T-helper 1 cell treated with Interleukin-12 subunit alpha and Interleukin-12 subunit beta and Interleukin-4 antibody, amounts not matched to agents 30 μg/mL and 1 μg/mL, for 36 hours (primary cell): ENCODE results near the gene CEMIP2.

Experiments
- H3K27ac Mint-ChIP-seq: one replicate; pipeline ENCODE4 v1.8.0; 2021; ENCODE audit warnings: mild to moderate bottlenecking, mixed read lengths
- H3K27me3 Mint-ChIP-seq: one replicate; pipeline ENCODE4 v1.8.0; 2021; ENCODE audit warnings: low read depth, mixed read lengths
- H3K36me3 Mint-ChIP-seq: one replicate; pipeline ENCODE4 v1.8.0; 2021; ENCODE audit warnings: low read depth, mixed read lengths
- H3K4me1 Mint-ChIP-seq: one replicate; pipeline ENCODE4 v1.8.0; 2021; ENCODE audit warnings: low read depth, mixed read lengths
- H3K4me3 Mint-ChIP-seq: one replicate; pipeline ENCODE4 v1.8.0; 2021; ENCODE audit warnings: mild to moderate bottlenecking, moderate library complexity, mixed read lengths
- H3K9me3 Mint-ChIP-seq: one replicate; pipeline ENCODE4 v1.8.0; 2021; ENCODE audit warnings: mixed read lengths

The CEMIP2 gene

GRCh38 chr9:71725590-71726338 lies 42.5 kb downstream of the CEMIP2 start:
- H3K27me3 Mint-ChIP-seq: no peaks in the 10 kb centered on the region
- H3K9me3 Mint-ChIP-seq: no peaks in the 10 kb centered on the region
- no peak overlapping the region for H3K27ac Mint-ChIP-seq
- peaks cover 3% of the 10 kb centered on the region for H3K4me1 Mint-ChIP-seq
- peaks cover 36% of the 10 kb centered on the region for H3K36me3 Mint-ChIP-seq
- H3K4me3 Mint-ChIP-seq: no peak overlapping the region

- Mint-ChIP-seq H3K4me1 (peaks cover 7% of the 10 kb centered on the region), H3K9me3 (no peaks in the 10 kb centered on the region), H3K27me3 (no peaks in the 10 kb centered on the region), H3K4me3 (no peak overlapping the region), H3K36me3 (peaks cover 37% of the 10 kb centered on the region), H3K27ac (no peak overlapping the region)
Observed at GRCh38 chr9:71721855-71722254, 46.5 kb downstream of the CEMIP2 start.

GRCh38 chr9:71719562-71719961 lies 48.8 kb downstream of the CEMIP2 start:
- peaks cover 7% of the 10 kb centered on the region for H3K4me1 Mint-ChIP-seq
- peaks cover 34% of the 10 kb centered on the region for H3K36me3 Mint-ChIP-seq
- H3K27me3 Mint-ChIP-seq: no peaks in the 10 kb centered on the region
- no peak overlapping the region for H3K27ac Mint-ChIP-seq
- no peak overlapping the region for H3K4me3 Mint-ChIP-seq
- H3K9me3 Mint-ChIP-seq: no peaks in the 10 kb centered on the region

- peaks cover 7% of the 10 kb centered on the region for H3K4me1 Mint-ChIP-seq
- no peak overlapping the region for H3K4me3 Mint-ChIP-seq
- H3K36me3 Mint-ChIP-seq: peaks cover 33% of the 10 kb centered on the region
- no peaks in the 10 kb centered on the region for H3K9me3 Mint-ChIP-seq
- no peak overlapping the region for H3K27ac Mint-ChIP-seq
- no peaks in the 10 kb centered on the region for H3K27me3 Mint-ChIP-seq
Observed at GRCh38 chr9:71719088-71719487, 49.2 kb downstream of the CEMIP2 start.

GRCh38 chr9:71716138-71716909 lies 52.0 kb downstream of the CEMIP2 start:
- H3K27me3 Mint-ChIP-seq: no peaks in the 10 kb centered on the region
- H3K27ac Mint-ChIP-seq: no peak overlapping the region
- peaks cover 42% of the 10 kb centered on the region for H3K36me3 Mint-ChIP-seq
- H3K4me3 Mint-ChIP-seq: no peak overlapping the region
- peaks cover 3% of the 10 kb centered on the region for H3K4me1 Mint-ChIP-seq
- no peaks in the 10 kb centered on the region for H3K9me3 Mint-ChIP-seq

- Mint-ChIP-seq H3K4me1 (peaks cover 14% of the 10 kb centered on the region), H3K4me3 (no peak overlapping the region), H3K27ac (no peak overlapping the region), H3K36me3 (peaks cover 59% of the 10 kb centered on the region), H3K9me3 (no peaks in the 10 kb centered on the region), H3K27me3 (no peaks in the 10 kb centered on the region)
Observed at GRCh38 chr9:71710856-71711255, 57.5 kb downstream of the CEMIP2 start.

- no peaks in the 10 kb centered on the region for H3K27me3 Mint-ChIP-seq
- peaks cover 59% of the 10 kb centered on the region for H3K36me3 Mint-ChIP-seq
- H3K9me3 Mint-ChIP-seq: no peaks in the 10 kb centered on the region
- no peak overlapping the region for H3K27ac Mint-ChIP-seq
- H3K4me1 Mint-ChIP-seq: peaks cover 14% of the 10 kb centered on the region
- H3K4me3 Mint-ChIP-seq: no peak overlapping the region
Observed at GRCh38 chr9:71710201-71710600, 58.1 kb downstream of the CEMIP2 start.

GRCh38 chr9:71709384-71709783 lies 58.9 kb downstream of the CEMIP2 start:
- no peak overlapping the region for H3K27ac Mint-ChIP-seq
- H3K27me3 Mint-ChIP-seq: no peaks in the 10 kb centered on the region

GRCh38 chr9:71706176-71706575 lies 62.1 kb downstream of the CEMIP2 start:
- Mint-ChIP-seq H3K4me1 (peaks cover 28% of the 10 kb centered on the region), H3K36me3 (peaks cover 53% of the 10 kb centered on the region), H3K27ac (no peak overlapping the region)

More at GRCh38 chr9:71709384-71709783, 58.9 kb downstream of the CEMIP2 start:
- Mint-ChIP-seq H3K4me3 (no peak overlapping the region), H3K4me1 (peaks cover 18% of the 10 kb centered on the region), H3K9me3 (no peaks in the 10 kb centered on the region), H3K36me3 (peaks cover 62% of the 10 kb centered on the region)

GRCh38 chr9:71704796-71705195 lies 63.5 kb downstream of the CEMIP2 start:
- no peaks in the 10 kb centered on the region for H3K27me3 Mint-ChIP-seq
- peaks cover 49% of the 10 kb centered on the region for H3K36me3 Mint-ChIP-seq
- no peak overlapping the region for H3K4me3 Mint-ChIP-seq
- H3K9me3 Mint-ChIP-seq: no peaks in the 10 kb centered on the region
- peak overlapping the region; percentile 28 for H3K27ac Mint-ChIP-seq
- H3K4me1 Mint-ChIP-seq: peaks cover 26% of the 10 kb centered on the region

More at GRCh38 chr9:71706176-71706575, 62.1 kb downstream of the CEMIP2 start:
- Mint-ChIP-seq H3K4me3 (no peak overlapping the region), H3K9me3 (no peaks in the 10 kb centered on the region), H3K27me3 (no peaks in the 10 kb centered on the region)

GRCh38 chr9:71703172-71703872 lies 65.0 kb downstream of the CEMIP2 start:
- Mint-ChIP-seq H3K27ac (no peak overlapping the region), H3K4me1 (peaks cover 23% of the 10 kb centered on the region), H3K27me3 (no peaks in the 10 kb centered on the region), H3K9me3 (no peaks in the 10 kb centered on the region), H3K36me3 (peaks cover 47% of the 10 kb centered on the region), H3K4me3 (no peak overlapping the region)

GRCh38 chr9:71697882-71698281 lies 70.4 kb downstream of the CEMIP2 start:
- H3K9me3 Mint-ChIP-seq: no peaks in the 10 kb centered on the region
- H3K4me3 Mint-ChIP-seq: no peak overlapping the region
- H3K27ac Mint-ChIP-seq: no peak overlapping the region
- peaks cover 45% of the 10 kb centered on the region for H3K36me3 Mint-ChIP-seq
- peaks cover 14% of the 10 kb centered on the region for H3K4me1 Mint-ChIP-seq
- H3K27me3 Mint-ChIP-seq: no peaks in the 10 kb centered on the region

- no peak overlapping the region for H3K4me3 Mint-ChIP-seq
- H3K4me1 Mint-ChIP-seq: peaks cover 19% of the 10 kb centered on the region
- H3K27ac Mint-ChIP-seq: no peak overlapping the region
- no peaks in the 10 kb centered on the region for H3K9me3 Mint-ChIP-seq
- H3K36me3 Mint-ChIP-seq: peaks cover 49% of the 10 kb centered on the region
- H3K27me3 Mint-ChIP-seq: no peaks in the 10 kb centered on the region
Observed at GRCh38 chr9:71694332-71694731, 74.0 kb downstream of the CEMIP2 start.

GRCh38 chr9:71693607-71694006 lies 74.7 kb downstream of the CEMIP2 start:
- H3K4me3 Mint-ChIP-seq: no peak overlapping the region
- H3K27ac Mint-ChIP-seq: no peak overlapping the region
- H3K36me3 Mint-ChIP-seq: peaks cover 49% of the 10 kb centered on the region
- no peaks in the 10 kb centered on the region for H3K27me3 Mint-ChIP-seq
- peaks cover 21% of the 10 kb centered on the region for H3K4me1 Mint-ChIP-seq
- no peaks in the 10 kb centered on the region for H3K9me3 Mint-ChIP-seq
